Astrocyte (in vitro differentiated cells and primary cell): Measurements from ENCODE around the gene CSPG5. TPM values are rescaled to one million over a fixed set of nuclear protein-coding genes. Genes with fewer than 3 reads are reported as not detected.
A peak's percentile ranks its signal among the peaks of the same experiment; 100 is the strongest.

Source experiments
- DNase-seq: peaks from one replicate; pipeline ENCODE4 v3.0.0-alpha.2; 2010; ENCODE audit warnings: low read depth
- FAIRE-seq: peaks from 2 replicates; lab custom pipeline; 2011; peaks lifted over from hg19 to GRCh38; lab: Jason Lieb, UNC
- H2AFZ ChIP-seq: 2 replicates; pipeline ENCODE4 v1.6.0; 2012; ENCODE audit warnings: low read depth, low read length, inconsistent platforms
- H3K27ac ChIP-seq: 2 replicates; pipeline ENCODE4 v1.5.1; 2011; ENCODE audit warnings: low read depth, low read length, inconsistent platforms
- H3K27me3 ChIP-seq: 2 replicates; pipeline ENCODE4 v1.6.0; 2011; ENCODE audit warnings: low read length, inconsistent platforms; ENCODE audit not compliant: insufficient read depth
- H3K36me3 ChIP-seq: 2 replicates; pipeline ENCODE4 v1.5.1; 2011; ENCODE audit warnings: low read length, inconsistent platforms; ENCODE audit not compliant: insufficient read depth
- H3K4me1 ChIP-seq: 2 replicates; pipeline ENCODE4 v1.5.1; 2011; ENCODE audit warnings: low read length, inconsistent platforms; ENCODE audit not compliant: insufficient read depth
- H3K4me2 ChIP-seq: 2 replicates; pipeline ENCODE4 v1.6.0; 2012; ENCODE audit warnings: low read length, inconsistent platforms
- H3K4me3 ChIP-seq: 2 replicates; pipeline ENCODE4 v1.5.1; 2011; ENCODE audit warnings: low read depth, mild to moderate bottlenecking, low read length, inconsistent platforms; ENCODE audit not compliant: insufficient read depth
- H3K79me2 ChIP-seq: 2 replicates; pipeline ENCODE4 v1.6.0; 2012; ENCODE audit warnings: mild to moderate bottlenecking, low read length, inconsistent platforms; ENCODE audit not compliant: insufficient read depth
- H3K9ac ChIP-seq: 2 replicates; pipeline ENCODE4 v1.6.0; 2012; ENCODE audit warnings: mild to moderate bottlenecking, low read length, inconsistent platforms
- H3K9me3 ChIP-seq: 2 replicates; pipeline ENCODE4 v1.5.1; 2012; ENCODE audit warnings: low read depth, mild to moderate bottlenecking, low read length, inconsistent platforms; ENCODE audit not compliant: insufficient read depth
- H4K20me1 ChIP-seq: 2 replicates; pipeline ENCODE4 v1.6.0; 2012; ENCODE audit warnings: low read length, inconsistent platforms; ENCODE audit not compliant: insufficient read depth
- H3K27ac Mint-ChIP-seq: one replicate; pipeline ENCODE4 v1.8.0; 2021; ENCODE audit warnings: mild to moderate bottlenecking, mixed read lengths; ENCODE audit not compliant: unreplicated experiment
- H3K27me3 Mint-ChIP-seq: one replicate; pipeline ENCODE4 v1.8.0; 2021; ENCODE audit warnings: low read depth, mixed read lengths; ENCODE audit not compliant: unreplicated experiment
- H3K36me3 Mint-ChIP-seq: one replicate; pipeline ENCODE4 v1.8.0; 2021; ENCODE audit warnings: low read depth, mixed read lengths; ENCODE audit not compliant: unreplicated experiment
- H3K4me1 Mint-ChIP-seq: one replicate; pipeline ENCODE4 v1.8.0; 2021; ENCODE audit warnings: low read depth, mixed read lengths; ENCODE audit not compliant: unreplicated experiment
- H3K4me3 Mint-ChIP-seq: one replicate; pipeline ENCODE4 v1.8.0; 2021; ENCODE audit warnings: mild to moderate bottlenecking, moderate library complexity, mixed read lengths; ENCODE audit not compliant: unreplicated experiment
- H3K9me3 Mint-ChIP-seq: one replicate; pipeline ENCODE4 v1.8.0; 2021; ENCODE audit warnings: mild to moderate bottlenecking, mixed read lengths; ENCODE audit not compliant: unreplicated experiment
- EZH2 ChIP-seq: IDR thresholded peaks from 2 replicates; pipeline ENCODE4 v1.6.1; 2012; ENCODE audit warnings: mild to moderate bottlenecking, low read length, inconsistent platforms; ENCODE audit not compliant: insufficient read depth
- total RNA-seq: library from RNA; stranded (reverse); gene quantifications from 2 replicates; pipeline ENCODE4 v1.2.1, GENCODE V29; 2021
- TF ChIP-seq, protein P1 (sequence below): IDR thresholded peaks from 2 replicates; pipeline ENCODE4 v1.5.1; 2011; ENCODE audit warnings: low read depth, mild to moderate bottlenecking, inconsistent platforms, low read length, moderate library complexity; ENCODE audit not compliant: insufficient read depth

CSPG5 gene
- total RNA-seq, 1 donor from 2014 or later = 1.2 TPM

GRCh38 chr3:47554335-47554734, 24.3 kb downstream of the CSPG5 start:
- no peak overlapping the region for H3K4me3 ChIP-seq
- Mint-ChIP-seq H3K9me3 (peaks cover 4% of the 10 kb centered on the region), H3K27me3 (peaks cover 10% of the 10 kb centered on the region), H3K36me3 (no peaks in the 10 kb centered on the region), H3K4me1 (no peaks in the 10 kb centered on the region), H3K4me3 (no peak overlapping the region), H3K27ac (no peak overlapping the region)
- H4K20me1 ChIP-seq = no peaks in the 10 kb centered on the region
- no peak overlapping the region for H2AFZ ChIP-seq
- H3K79me2 ChIP-seq = no peaks in the 10 kb centered on the region
- no peaks in the 10 kb centered on the region for H3K4me1 ChIP-seq
- no peaks in the 10 kb centered on the region for H3K36me3 ChIP-seq
- H3K4me2 ChIP-seq = no peak overlapping the region
- no peak overlapping the region for H3K27ac ChIP-seq
- no peak overlapping the region for H3K9ac ChIP-seq
- peaks cover 6% of the 10 kb centered on the region for H3K9me3 ChIP-seq
- TF ChIP-seq, protein P1, sequence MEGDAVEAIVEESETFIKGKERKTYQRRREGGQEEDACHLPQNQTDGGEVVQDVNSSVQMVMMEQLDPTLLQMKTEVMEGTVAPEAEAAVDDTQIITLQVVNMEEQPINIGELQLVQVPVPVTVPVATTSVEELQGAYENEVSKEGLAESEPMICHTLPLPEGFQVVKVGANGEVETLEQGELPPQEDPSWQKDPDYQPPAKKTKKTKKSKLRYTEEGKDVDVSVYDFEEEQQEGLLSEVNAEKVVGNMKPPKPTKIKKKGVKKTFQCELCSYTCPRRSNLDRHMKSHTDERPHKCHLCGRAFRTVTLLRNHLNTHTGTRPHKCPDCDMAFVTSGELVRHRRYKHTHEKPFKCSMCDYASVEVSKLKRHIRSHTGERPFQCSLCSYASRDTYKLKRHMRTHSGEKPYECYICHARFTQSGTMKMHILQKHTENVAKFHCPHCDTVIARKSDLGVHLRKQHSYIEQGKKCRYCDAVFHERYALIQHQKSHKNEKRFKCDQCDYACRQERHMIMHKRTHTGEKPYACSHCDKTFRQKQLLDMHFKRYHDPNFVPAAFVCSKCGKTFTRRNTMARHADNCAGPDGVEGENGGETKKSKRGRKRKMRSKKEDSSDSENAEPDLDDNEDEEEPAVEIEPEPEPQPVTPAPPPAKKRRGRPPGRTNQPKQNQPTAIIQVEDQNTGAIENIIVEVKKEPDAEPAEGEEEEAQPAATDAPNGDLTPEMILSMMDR = no peak
- no peak for TF ChIP-seq EZH2
- no peak for FAIRE-seq
- DNase-seq = no peak
- H3K27me3 ChIP-seq = no peaks in the 10 kb centered on the region

- TF ChIP-seq, protein P1 = no peak
- no peak for TF ChIP-seq EZH2
Measured at GRCh38 chr3:47553407-47553806, 25.3 kb downstream of the CSPG5 start.

GRCh38 chr3:47542471-47543173, 36.0 kb downstream of the CSPG5 start:
- H3K9me3 ChIP-seq = no peaks in the 10 kb centered on the region
- peak overlapping the region; percentile 10 for H3K4me2 ChIP-seq
- no peak overlapping the region for H3K4me3 Mint-ChIP-seq
- H2AFZ ChIP-seq = peak overlapping the region; percentile 54
- peaks cover 15% of the 10 kb centered on the region for H3K27me3 Mint-ChIP-seq
- no peaks in the 10 kb centered on the region for H4K20me1 ChIP-seq
- H3K4me1 ChIP-seq = no peaks in the 10 kb centered on the region
- no peaks in the 10 kb centered on the region for H3K9me3 Mint-ChIP-seq
- no peak overlapping the region for H3K27ac ChIP-seq
- no peak overlapping the region for H3K27ac Mint-ChIP-seq
- TF ChIP-seq, protein P1 = no peak
- no peak for TF ChIP-seq EZH2
- FAIRE-seq (no peak), DNase-seq (peak; percentile 69)
- no peaks in the 10 kb centered on the region for H3K79me2 ChIP-seq
- no peaks in the 10 kb centered on the region for H3K36me3 Mint-ChIP-seq
- no peak overlapping the region for H3K9ac ChIP-seq
- no peaks in the 10 kb centered on the region for H3K36me3 ChIP-seq
- peaks cover 6% of the 10 kb centered on the region for H3K4me1 Mint-ChIP-seq
- no peaks in the 10 kb centered on the region for H3K27me3 ChIP-seq
- H3K4me3 ChIP-seq = no peak overlapping the region

More at GRCh38 chr3:47553407-47553806, 25.3 kb downstream of the CSPG5 start:
- H3K27ac Mint-ChIP-seq = no peak overlapping the region
- H3K4me3 ChIP-seq = no peak overlapping the region
- no peaks in the 10 kb centered on the region for H3K4me1 ChIP-seq
- H3K9ac ChIP-seq = no peak overlapping the region
- FAIRE-seq (no peak), DNase-seq (no peak)
- no peak overlapping the region for H3K4me2 ChIP-seq
- no peaks in the 10 kb centered on the region for H3K79me2 ChIP-seq
- peak overlapping the region; percentile 41 for H2AFZ ChIP-seq
- H3K36me3 Mint-ChIP-seq = no peaks in the 10 kb centered on the region
- H3K27me3 ChIP-seq = peaks cover 4% of the 10 kb centered on the region
- H3K36me3 ChIP-seq = no peaks in the 10 kb centered on the region
- no peaks in the 10 kb centered on the region for H4K20me1 ChIP-seq
- no peak overlapping the region for H3K4me3 Mint-ChIP-seq
- no peak overlapping the region for H3K27ac ChIP-seq
- H3K4me1 Mint-ChIP-seq = no peaks in the 10 kb centered on the region
- peaks cover 6% of the 10 kb centered on the region for H3K9me3 ChIP-seq
- peaks cover 9% of the 10 kb centered on the region for H3K27me3 Mint-ChIP-seq
- peaks cover 4% of the 10 kb centered on the region for H3K9me3 Mint-ChIP-seq
